Left ventricle myocardium inferior (tissue), 1 donor: ENCODE results near the gene ARHGAP29. TPM values are rescaled to one million over a fixed set of nuclear protein-coding genes. Genes with fewer than 3 reads are reported as not detected.
A peak's percentile ranks its signal among the peaks of the same experiment; 100 is the strongest.

ENCODE experiments used
- DNase-seq: peaks from one replicate; pipeline ENCODE4 v3.0.0-alpha.2; 2020
- H3K27ac ChIP-seq: fragments of 200-600 bp; replicated peaks from 2 replicates; pipeline ENCODE4 v1.8.0; 2021
- H3K27me3 ChIP-seq: fragments of 200-600 bp; 2 replicates; pipeline ENCODE4 v1.8.0; 2021; ENCODE audit warnings: low read depth
- H3K36me3 ChIP-seq: fragments of 200-600 bp; 2 replicates; pipeline ENCODE4 v1.8.0; 2021
- H3K4me1 ChIP-seq: fragments of 200-600 bp; 2 replicates; pipeline ENCODE4 v1.8.0; 2021
- H3K4me3 ChIP-seq: fragments of 200-600 bp; 2 replicates; pipeline ENCODE4 v1.8.0; 2021; ENCODE audit warnings: mild to moderate bottlenecking, moderate library complexity
- H3K9me3 ChIP-seq: fragments of 200-600 bp; replicated peaks from 2 replicates; pipeline ENCODE4 v1.8.0; 2021
- intact Hi-C: fragments of 100-400 bp; cut with micrococcal nuclease; formaldehyde crosslinking; loops from one replicate; pipeline ENCODE4 v1.11.0; 2022
- total RNA-seq: library from RNA; stranded (reverse); fragmentation: NEBNext Ultra II Directional; extraction: Animal tissue kit (Norgen Biotek cat#: 25700); gene quantifications from one replicate; pipeline ENCODE4 v1.2.1, GENCODE V29; 2021
- TF ChIP-seq, protein P1 (sequence below): fragments of 200-600 bp; IDR thresholded peaks from 2 replicates; pipeline ENCODE4 v1.8.0; 2021; ENCODE audit warnings: antibody characterized with exemption, mild to moderate bottlenecking, borderline replicate concordance
- donor health status: DM: no; HTN: yes; CAD: no; lungs with severe emphysema.

Gene ARHGAP29
- total RNA-seq, 1 donor from 2014 or later, result 26.5 TPM

DNA sequence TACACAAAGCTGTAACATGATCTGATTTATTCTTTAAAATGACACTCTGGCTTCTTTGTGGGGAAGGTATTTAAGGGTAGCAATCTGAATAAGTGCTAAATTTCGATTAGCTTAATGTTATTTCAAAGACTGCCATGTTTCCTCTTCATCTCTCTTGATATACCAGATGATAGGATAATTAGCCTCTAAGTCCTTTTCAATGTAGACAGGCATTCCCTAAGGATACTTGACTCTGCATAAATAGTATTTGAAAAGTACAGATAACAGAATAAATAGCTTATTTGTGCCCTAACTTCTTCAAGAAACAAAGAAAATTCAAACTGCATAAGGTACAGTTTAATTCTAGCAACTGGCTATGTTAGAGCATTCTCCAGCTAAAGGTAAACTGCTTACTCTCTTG lies 46.2 kb downstream of the ARHGAP29 start:
- no peak overlapping the region for H3K4me3 ChIP-seq
- no peaks in the 10 kb centered on the region for H3K9me3 ChIP-seq
- DNase-seq, result no peak
- TF ChIP-seq, protein P1, sequence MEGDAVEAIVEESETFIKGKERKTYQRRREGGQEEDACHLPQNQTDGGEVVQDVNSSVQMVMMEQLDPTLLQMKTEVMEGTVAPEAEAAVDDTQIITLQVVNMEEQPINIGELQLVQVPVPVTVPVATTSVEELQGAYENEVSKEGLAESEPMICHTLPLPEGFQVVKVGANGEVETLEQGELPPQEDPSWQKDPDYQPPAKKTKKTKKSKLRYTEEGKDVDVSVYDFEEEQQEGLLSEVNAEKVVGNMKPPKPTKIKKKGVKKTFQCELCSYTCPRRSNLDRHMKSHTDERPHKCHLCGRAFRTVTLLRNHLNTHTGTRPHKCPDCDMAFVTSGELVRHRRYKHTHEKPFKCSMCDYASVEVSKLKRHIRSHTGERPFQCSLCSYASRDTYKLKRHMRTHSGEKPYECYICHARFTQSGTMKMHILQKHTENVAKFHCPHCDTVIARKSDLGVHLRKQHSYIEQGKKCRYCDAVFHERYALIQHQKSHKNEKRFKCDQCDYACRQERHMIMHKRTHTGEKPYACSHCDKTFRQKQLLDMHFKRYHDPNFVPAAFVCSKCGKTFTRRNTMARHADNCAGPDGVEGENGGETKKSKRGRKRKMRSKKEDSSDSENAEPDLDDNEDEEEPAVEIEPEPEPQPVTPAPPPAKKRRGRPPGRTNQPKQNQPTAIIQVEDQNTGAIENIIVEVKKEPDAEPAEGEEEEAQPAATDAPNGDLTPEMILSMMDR, result no peak
- intact Hi-C loops, result no loop called here
- peaks cover 49% of the 10 kb centered on the region for H3K36me3 ChIP-seq
- H3K27ac ChIP-seq, result peak overlapping the region; percentile 9
- no peaks in the 10 kb centered on the region for H3K27me3 ChIP-seq
- H3K4me1 ChIP-seq, result peaks cover 72% of the 10 kb centered on the region

DNA sequence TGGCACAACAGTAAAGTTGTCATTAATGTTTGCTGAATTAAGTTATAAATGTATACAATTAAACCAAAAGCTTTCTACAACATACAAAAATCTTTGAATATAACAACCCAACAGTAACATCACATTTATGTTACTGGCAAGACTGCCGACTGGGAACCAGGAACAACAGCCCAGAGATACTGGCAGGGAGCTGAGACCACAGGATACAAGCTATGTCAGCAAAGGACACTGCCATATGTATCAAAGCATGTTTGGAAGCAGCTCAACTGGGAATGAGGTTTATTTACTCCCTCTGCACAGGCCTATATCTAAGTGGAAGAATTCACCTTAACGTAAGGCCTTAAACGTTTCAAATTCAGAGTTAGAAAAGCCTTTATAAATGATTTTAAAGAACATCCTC lies 50.4 kb downstream of the ARHGAP29 start:
- intact Hi-C loops, result no loop called here
- Histone ChIP-seq H3K4me1 (peaks cover 59% of the 10 kb centered on the region), H3K36me3 (peaks cover 70% of the 10 kb centered on the region), H3K9me3 (no peaks in the 10 kb centered on the region), H3K27ac (peak overlapping the region; percentile 46), H3K4me3 (no peak overlapping the region), H3K27me3 (no peaks in the 10 kb centered on the region)
- TF ChIP-seq, protein P1, result no peak
- DNase-seq, result no peak

DNA sequence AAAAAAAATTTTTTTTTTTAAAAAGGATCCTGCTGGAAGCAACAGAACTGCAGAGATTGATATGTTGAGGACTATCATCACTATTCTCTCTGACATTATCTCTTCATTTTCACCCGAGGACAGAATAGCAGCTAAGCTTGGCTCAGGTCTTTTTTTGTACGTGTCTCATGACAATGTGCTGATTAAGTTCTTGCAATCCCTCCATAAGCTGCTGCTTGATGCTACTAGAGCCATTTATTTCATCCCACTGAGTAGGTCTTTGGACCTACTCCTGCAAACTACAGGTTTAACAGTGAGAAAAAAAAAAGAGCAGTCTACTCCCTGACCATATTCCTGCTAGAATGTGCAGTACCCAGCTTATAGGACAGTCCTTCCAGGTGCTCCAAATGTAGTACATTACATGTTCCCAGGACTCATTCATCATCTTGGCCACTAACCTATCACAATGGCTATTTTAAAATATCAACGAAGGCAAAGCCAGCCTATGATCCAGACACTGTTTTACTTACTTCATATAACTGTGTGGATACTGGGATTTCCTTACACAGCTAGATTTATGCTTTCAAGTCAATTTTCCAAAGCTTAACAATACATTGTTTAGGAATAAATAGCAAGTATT lies 54.1 kb downstream of the ARHGAP29 start:
- Histone ChIP-seq H3K36me3 (peaks cover 77% of the 10 kb centered on the region), H3K4me3 (no peak overlapping the region), H3K27me3 (no peaks in the 10 kb centered on the region), H3K4me1 (peaks cover 52% of the 10 kb centered on the region), H3K27ac (peak overlapping the region; percentile 57), H3K9me3 (no peaks in the 10 kb centered on the region)
- TF ChIP-seq, protein P1, result no peak
- no peak for DNase-seq
- intact Hi-C loops, result no loop called here

DNA sequence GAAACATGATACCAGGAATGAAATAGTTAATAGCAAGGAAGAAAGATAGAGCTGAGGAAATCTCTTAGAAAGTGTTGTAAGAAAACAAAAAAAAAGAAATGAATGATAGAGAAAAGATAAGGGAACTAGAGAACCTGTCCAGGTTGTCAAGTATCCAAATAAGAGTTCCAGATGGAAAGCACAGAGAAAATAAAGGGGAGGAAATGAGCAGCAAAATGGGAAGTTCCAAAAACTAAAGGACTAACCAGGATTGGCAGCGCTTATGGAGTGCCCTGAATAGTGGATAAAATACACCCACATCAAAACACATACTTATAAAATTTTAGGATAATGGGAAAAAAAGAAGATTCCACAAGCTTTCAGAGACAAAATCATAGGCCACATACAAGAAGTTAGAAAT lies 55.2 kb downstream of the ARHGAP29 start:
- intact Hi-C loops, result no loop called here
- TF ChIP-seq, protein P1, result no peak
- Histone ChIP-seq H3K36me3 (peaks cover 80% of the 10 kb centered on the region), H3K4me3 (no peak overlapping the region), H3K27me3 (no peaks in the 10 kb centered on the region), H3K4me1 (peaks cover 47% of the 10 kb centered on the region), H3K27ac (peak overlapping the region; percentile 57), H3K9me3 (no peaks in the 10 kb centered on the region)
- no peak for DNase-seq

DNA sequence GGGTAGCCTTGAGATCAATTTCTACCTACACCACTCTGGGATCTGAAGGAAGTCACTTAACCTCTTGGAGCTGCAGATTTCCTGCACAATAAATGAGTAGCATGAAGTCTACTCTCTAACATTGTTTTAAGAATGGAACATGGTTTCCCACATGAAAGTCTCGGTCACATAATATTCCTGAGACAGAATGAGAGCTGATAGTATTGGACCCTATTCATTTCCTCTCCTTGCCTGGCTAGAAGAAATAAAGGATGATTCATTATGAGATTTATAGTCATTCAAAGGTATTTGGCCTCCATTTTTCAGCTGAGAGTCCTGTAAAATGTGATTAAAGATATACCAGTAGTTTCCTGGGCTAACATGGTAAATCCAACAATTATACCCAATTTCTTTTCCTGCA lies 56.7 kb downstream of the ARHGAP29 start:
- intact Hi-C loops, result no loop called here
- H3K4me3 ChIP-seq, result no peak overlapping the region

More for the DNA sequence above, 56.7 kb downstream of the ARHGAP29 start:
- Histone ChIP-seq H3K36me3 (peaks cover 83% of the 10 kb centered on the region), H3K27ac (peak overlapping the region; percentile 57), H3K27me3 (no peaks in the 10 kb centered on the region), H3K9me3 (no peaks in the 10 kb centered on the region), H3K4me1 (peaks cover 39% of the 10 kb centered on the region)
- TF ChIP-seq, protein P1, result no peak
- no peak for DNase-seq
